Keratinocyte (primary cell): Measurements from ENCODE around the gene PRPSAP1. TPM values are rescaled to one million over a fixed set of nuclear protein-coding genes. Genes with fewer than 3 reads are reported as not detected.

Experiments used
- DNase-seq: peaks from one replicate; pipeline ENCODE4 v3.0.0-alpha.2; 2011; ENCODE audit warnings: low read depth, missing footprints, low spot score
- FAIRE-seq: peaks from 2 replicates; lab custom pipeline; 2011; peaks lifted over from hg19 to GRCh38; lab: Jason Lieb, UNC
- H2AFZ ChIP-seq: 2 replicates; pipeline ENCODE4 v1.6.0; 2012; ENCODE audit warnings: low read length, control low read depth, inconsistent platforms; ENCODE audit not compliant: control insufficient read depth
- H3K27ac ChIP-seq: 2 replicates; pipeline ENCODE4 v1.5.1; 2011; ENCODE audit warnings: low read length; ENCODE audit not compliant: control insufficient read depth, insufficient read depth
- H3K27me3 ChIP-seq: 3 replicates; pipeline ENCODE4 v1.6.0; 2011; ENCODE audit warnings: low read length; ENCODE audit not compliant: control insufficient read depth, insufficient read depth; ENCODE audit errors: extremely low read depth
- H3K36me3 ChIP-seq, 2 experiments: 2 replicates in 1 of 2; 3 replicates in 1 of 2; pipeline ENCODE4 v1.5.1; 2011; ENCODE audit warnings: low read length in 2 of 2, mild to moderate bottlenecking in 1 of 2; ENCODE audit not compliant: control insufficient read depth in 2 of 2, insufficient read depth in 2 of 2; ENCODE audit errors: extremely low read depth in 1 of 2
- H3K4me1 ChIP-seq: 3 replicates; pipeline ENCODE4 v1.5.1; 2011; ENCODE audit warnings: low read length; ENCODE audit not compliant: control insufficient read depth, insufficient read depth; ENCODE audit errors: extremely low read depth
- H3K4me2 ChIP-seq: 3 replicates; pipeline ENCODE4 v1.6.0; 2011; ENCODE audit warnings: low read depth, low read length; ENCODE audit not compliant: control insufficient read depth, insufficient read depth; ENCODE audit errors: extremely low read depth
- H3K4me3 ChIP-seq, 3 experiments: fragments of 200-600 bp in 1 of 3; sonication (generic) in 1 of 3; 2 replicates in 2 of 3; 3 replicates in 1 of 3; pipeline ENCODE4 v1.5.1; 2011 to 2016; ENCODE audit warnings: low read length in 3 of 3, mild to moderate bottlenecking in 3 of 3, control low read depth in 2 of 3, inconsistent platforms in 1 of 3, low read depth in 1 of 3, mixed read lengths in 1 of 3, mixed run types in 1 of 3, moderate library complexity in 1 of 3; ENCODE audit not compliant: control insufficient read depth in 2 of 3, insufficient read depth in 2 of 3; ENCODE audit errors: extremely low read depth in 1 of 3
- H3K79me2 ChIP-seq: 2 replicates; pipeline ENCODE4 v1.6.0; 2012; ENCODE audit warnings: low read length; ENCODE audit not compliant: control insufficient read depth, insufficient read depth
- H3K9ac ChIP-seq: 3 replicates; pipeline ENCODE4 v1.6.0; 2011; ENCODE audit warnings: low read length; ENCODE audit not compliant: control insufficient read depth, insufficient read depth; ENCODE audit errors: extremely low read depth
- H3K9me1 ChIP-seq: 3 replicates; pipeline ENCODE4 v1.6.0; 2011; ENCODE audit warnings: low read length; ENCODE audit not compliant: control insufficient read depth, insufficient read depth; ENCODE audit errors: extremely low read depth
- H3K9me3 ChIP-seq: 2 replicates; pipeline ENCODE4 v1.5.1; 2012; ENCODE audit warnings: low read depth, low read length; ENCODE audit not compliant: control insufficient read depth
- H4K20me1 ChIP-seq: 3 replicates; pipeline ENCODE4 v1.6.0; 2011; ENCODE audit warnings: low read length; ENCODE audit not compliant: control insufficient read depth, insufficient read depth; ENCODE audit errors: extremely low read depth
- EZH2 ChIP-seq: IDR thresholded peaks from one replicate; pipeline ENCODE4 v1.6.1; 2012; ENCODE audit warnings: inconsistent platforms, mild to moderate bottlenecking, low read length, moderate library complexity
- dilution Hi-C: fragments of 300-500 bp; cut with MboI; formaldehyde crosslinking; loops from one replicate; pipeline ENCODE4 v1.7.0; 2020; ENCODE audit warnings: low sequenced_read_pairs; ENCODE audit not compliant: extremely low pct_ligation_motif_present
- polyA plus RNA-seq, 5 experiments: library from polyadenylated mRNA; depleted of rRNA in 3 of 5; stranded (reverse) in 3 of 5; stranded (forward) in 1 of 5; unstranded in 1 of 5; fragments of >200 nt; gene quantifications; 1 replicate in 1 of 5; 2 replicates in 3 of 5; 3 replicates in 1 of 5; pipeline versions ENCODE4 v1.2.1 to v1.2.3, GENCODE V29; 2011 to 2012; ENCODE audit warnings: missing spikeins in 2 of 5, low read depth in 1 of 5, low replicate concordance in 1 of 5
- TF ChIP-seq, protein P1 (sequence below), 3 experiments: IDR thresholded peaks in 1 of 3; conservative IDR thresholded peaks in 1 of 3; optimal IDR thresholded peaks in 1 of 3; 2 replicates in 2 of 3; 3 replicates in 1 of 3; pipeline versions ENCODE3 to v1.5.1; 2011; ENCODE audit warnings: low read length in 3 of 3, mild to moderate bottlenecking in 3 of 3, moderate library complexity in 2 of 3, control low read depth in 1 of 3, inconsistent platforms in 1 of 3; ENCODE audit not compliant: insufficient read depth in 2 of 3; ENCODE audit errors: extremely low read depth in 1 of 3

Gene PRPSAP1
- polyA plus RNA-seq, 1 donor (not counting 4 experiments of a cell fraction or from before 2014, with no cell fraction given) = 51.4 TPM

DNA sequence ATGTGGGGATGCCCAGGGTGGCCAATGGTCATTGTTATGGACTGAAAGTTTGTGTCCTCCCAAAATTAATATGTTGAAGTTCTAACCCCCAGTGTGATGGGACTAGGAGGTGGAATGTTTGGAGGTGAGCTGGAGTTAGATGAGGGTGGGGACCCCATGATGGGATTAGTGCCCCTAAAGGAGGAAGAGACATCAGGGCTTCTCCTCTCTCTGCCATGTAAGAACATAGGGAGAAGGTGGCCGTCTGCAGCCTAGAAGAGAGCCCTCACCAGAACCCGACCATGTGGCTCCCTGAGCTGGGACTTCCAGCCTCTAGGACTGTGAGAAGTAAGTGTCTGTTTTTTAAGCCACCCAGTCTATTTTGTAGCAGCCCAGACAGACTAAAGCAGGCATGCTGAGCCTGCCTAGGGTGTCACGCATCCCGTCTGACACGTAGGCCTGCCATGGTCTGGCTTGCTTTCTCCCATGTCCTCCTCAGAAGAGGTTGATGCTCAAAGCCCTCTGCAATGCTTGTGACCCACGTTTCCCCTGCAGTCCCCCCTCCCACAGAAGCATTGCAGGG, 4.0 kb upstream of the PRPSAP1 start:
- FAIRE-seq = no peak
- no peak for TF ChIP-seq EZH2
- TF ChIP-seq, protein P1, sequence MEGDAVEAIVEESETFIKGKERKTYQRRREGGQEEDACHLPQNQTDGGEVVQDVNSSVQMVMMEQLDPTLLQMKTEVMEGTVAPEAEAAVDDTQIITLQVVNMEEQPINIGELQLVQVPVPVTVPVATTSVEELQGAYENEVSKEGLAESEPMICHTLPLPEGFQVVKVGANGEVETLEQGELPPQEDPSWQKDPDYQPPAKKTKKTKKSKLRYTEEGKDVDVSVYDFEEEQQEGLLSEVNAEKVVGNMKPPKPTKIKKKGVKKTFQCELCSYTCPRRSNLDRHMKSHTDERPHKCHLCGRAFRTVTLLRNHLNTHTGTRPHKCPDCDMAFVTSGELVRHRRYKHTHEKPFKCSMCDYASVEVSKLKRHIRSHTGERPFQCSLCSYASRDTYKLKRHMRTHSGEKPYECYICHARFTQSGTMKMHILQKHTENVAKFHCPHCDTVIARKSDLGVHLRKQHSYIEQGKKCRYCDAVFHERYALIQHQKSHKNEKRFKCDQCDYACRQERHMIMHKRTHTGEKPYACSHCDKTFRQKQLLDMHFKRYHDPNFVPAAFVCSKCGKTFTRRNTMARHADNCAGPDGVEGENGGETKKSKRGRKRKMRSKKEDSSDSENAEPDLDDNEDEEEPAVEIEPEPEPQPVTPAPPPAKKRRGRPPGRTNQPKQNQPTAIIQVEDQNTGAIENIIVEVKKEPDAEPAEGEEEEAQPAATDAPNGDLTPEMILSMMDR (optimal IDR thresholded peaks at IDR 0.05 in 1 of 3, IDR thresholded peaks at IDR 0.05 in 1 of 3, conservative IDR thresholded peaks at IDR 0.05 in 1 of 3; ENCODE audit: extremely low read depth in 1 of 3, insufficient read depth in 2 of 3, low read length in 3 of 3) = no peak

DNA sequence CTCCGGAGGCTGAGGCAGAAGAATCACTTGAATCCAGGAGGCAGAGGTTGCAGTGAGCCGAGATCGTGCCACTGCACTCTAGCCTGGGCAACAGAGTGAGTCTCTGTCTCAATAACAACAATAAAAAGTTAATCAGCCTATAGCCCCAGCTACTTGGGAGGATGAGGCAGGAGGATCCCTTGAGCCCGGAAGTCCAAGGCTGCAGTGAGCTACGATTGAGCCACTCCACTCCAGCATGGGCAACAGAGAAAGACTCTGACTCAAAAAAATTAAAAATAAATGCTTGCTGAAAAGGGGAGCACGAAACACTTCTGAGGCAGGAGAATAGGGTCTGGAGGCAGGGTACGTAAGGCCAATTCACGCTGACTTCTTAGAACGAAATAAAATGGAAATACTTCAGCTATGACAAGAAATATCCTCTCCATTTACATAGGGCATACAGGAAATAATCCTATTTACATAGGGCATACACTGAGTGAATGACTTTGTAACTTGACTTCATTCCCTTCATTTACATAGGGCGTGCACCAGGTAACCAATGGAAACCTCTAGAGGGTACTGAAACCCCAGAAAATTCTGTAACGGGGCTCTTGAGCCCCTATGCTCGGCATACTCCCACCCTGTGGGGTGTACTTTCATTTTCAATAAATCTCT, 3.2 kb upstream of the PRPSAP1 start:
- dilution Hi-C loops = no loop called here
- no peak overlapping the region for H3K9ac ChIP-seq
- TF ChIP-seq, protein P1 (optimal IDR thresholded peaks at IDR 0.05 in 1 of 3, IDR thresholded peaks at IDR 0.05 in 1 of 3, conservative IDR thresholded peaks at IDR 0.05 in 1 of 3; ENCODE audit: extremely low read depth in 1 of 3, insufficient read depth in 2 of 3, low read length in 3 of 3) = no peak
- H3K27ac ChIP-seq = no peak overlapping the region
- H3K9me3 ChIP-seq = no peaks in the 10 kb centered on the region
- H3K4me1 ChIP-seq = peaks cover 22% of the 10 kb centered on the region
- no peaks in the 10 kb centered on the region for H3K9me1 ChIP-seq
- no peaks in the 10 kb centered on the region for H3K36me3 ChIP-seq
- no peak overlapping the region for H2AFZ ChIP-seq
- no peaks in the 10 kb centered on the region for H4K20me1 ChIP-seq
- H3K4me2 ChIP-seq = no peak overlapping the region
- peaks cover 10% of the 10 kb centered on the region for H3K79me2 ChIP-seq
- DNase-seq (no peak), FAIRE-seq (no peak)
- no peak overlapping the region for H3K4me3 ChIP-seq
- no peaks in the 10 kb centered on the region for H3K27me3 ChIP-seq

More for the DNA sequence above, 4.0 kb upstream of the PRPSAP1 start:
- peaks cover 21% of the 10 kb centered on the region for H3K4me1 ChIP-seq
- no peak overlapping the region for H3K4me3 ChIP-seq
- H3K36me3 ChIP-seq = no peaks in the 10 kb centered on the region
- H3K27me3 ChIP-seq = no peaks in the 10 kb centered on the region
- H3K79me2 ChIP-seq = peaks cover 5% of the 10 kb centered on the region
- no peak overlapping the region for H3K27ac ChIP-seq
- DNase-seq = no peak
- dilution Hi-C loops = no loop called here
- no peak overlapping the region for H3K9ac ChIP-seq
- no peaks in the 10 kb centered on the region for H3K9me3 ChIP-seq
- H3K9me1 ChIP-seq = no peaks in the 10 kb centered on the region
- no peak overlapping the region for H2AFZ ChIP-seq
- no peak overlapping the region for H3K4me2 ChIP-seq
- H4K20me1 ChIP-seq = no peaks in the 10 kb centered on the region
